Measurements from ENCODE around the gene THEMIS2. TPM values are rescaled to one million over a fixed set of nuclear protein-coding genes. Genes with fewer than 3 reads are reported as not detected.

THEMIS2 gene
- polyA plus RNA-seq, 1 donor from 2014 or later = 0.26 TPM

DNA sequence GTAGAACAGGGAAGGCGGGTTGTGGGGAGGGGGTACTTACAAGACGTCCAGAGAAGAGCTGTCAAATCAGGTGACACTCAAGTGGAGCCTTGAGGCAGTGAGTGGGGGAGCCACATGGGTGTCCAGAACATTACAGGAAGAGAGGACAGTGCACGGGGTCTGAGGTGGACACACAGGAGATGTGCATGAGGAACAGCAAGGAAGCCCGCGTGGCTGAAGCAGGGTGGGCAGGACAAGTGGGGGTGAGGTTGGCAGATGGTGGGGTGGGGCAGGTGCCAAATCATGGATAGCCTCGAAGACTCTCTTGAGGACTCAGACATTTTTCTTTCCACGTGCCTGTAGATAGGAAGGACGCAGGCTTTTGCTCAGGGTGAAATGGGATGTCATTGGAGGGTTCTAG is 63.4 kb downstream of the THEMIS2 start:
- Histone ChIP-seq H3K27me3 (ENCODE audit: insufficient read depth, low read depth, low read length) (peaks cover 10% of the 10 kb centered on the region), H4K20me1 (ENCODE audit: insufficient read depth) (no peaks in the 10 kb centered on the region), H3K27ac (ENCODE audit: low read length) (no peak overlapping the region), H2AFZ (ENCODE audit: low read depth, low read length) (no peak overlapping the region), H3K79me2 (replicated peaks; ENCODE audit: insufficient read depth, low read length) (no peaks in the 10 kb centered on the region), H3K4me2 (ENCODE audit: low read length) (no peak overlapping the region), H3K9me3 (ENCODE audit: low read length) (no peaks in the 10 kb centered on the region), H3K9me2 (ENCODE audit: insufficient read depth, low read length) (no peaks in the 10 kb centered on the region), H3K4me3 (ENCODE audit: low read length) (no peak overlapping the region), H3F3A (ENCODE audit: insufficient read depth, low read length, poor library complexity, severe bottlenecking) (no peaks in the 10 kb centered on the region), H3K36me3 (ENCODE audit: insufficient read depth, low read length) (no peaks in the 10 kb centered on the region), H3K9ac (ENCODE audit: low read length) (no peak overlapping the region)
- TF ChIP-seq TAF1 (IDR thresholded peaks at IDR 0.05; ENCODE audit: low read depth) (no peak), SMC3 (conservative IDR thresholded peaks at IDR 0.05; ENCODE audit: poor library complexity) (no peak)

Small RNA genes within 50 kb of the gene (small RNA-seq; reads per million reads assigned to genes)
- gene RNU6-1245P (0 to 0.06 (median 0) reads per million in 3 experiments), gene SCARNA1 (153 to 193 (median 160) reads per million in 3 experiments)

Other genes with a start within 250 kb of the THEMIS2 start
- not detected in 2 replicates for gene FGR, start 237.4 kb upstream of the THEMIS2 start, polyA plus RNA-seq
- 0.35 and 1.8 TPM in 2 replicates for gene IFI6, start 200.4 kb upstream of the THEMIS2 start, polyA plus RNA-seq
- gene FAM76A, start 146.6 kb upstream of the THEMIS2 start, polyA plus RNA-seq = 11.1 and 14.5 TPM in 2 replicates
- gene STX12, start 99.3 kb upstream of the THEMIS2 start, polyA plus RNA-seq = 149 and 171 TPM in 2 replicates
- 90.1 and 106 TPM in 2 replicates for gene PPP1R8, start 41.8 kb upstream of the THEMIS2 start, polyA plus RNA-seq
- 66.9 and 68.2 TPM in 2 replicates for gene RPA2, start 42.0 kb downstream of the THEMIS2 start, polyA plus RNA-seq
- gene SMPDL3B, start 62.5 kb downstream of the THEMIS2 start, polyA plus RNA-seq = 0.56 TPM in 1 of 2 replicates, not detected in the other
- not detected in 2 replicates for gene XKR8, start 87.4 kb downstream of the THEMIS2 start, polyA plus RNA-seq
- gene EYA3, start 216.1 kb downstream of the THEMIS2 start, polyA plus RNA-seq = 11.1 and 11.2 TPM in 2 replicates

All from neural cell (in vitro differentiated cells).